ENCODE data around the gene MEI1.

Gene MEI1

GRCh38 chr22:41845380-41846267, 146.3 kb downstream of the MEI1 start:
- DNase-seq, result no peak

- no peak for DNase-seq
Observed at GRCh38 chr22:41846268-41846987, 147.1 kb downstream of the MEI1 start.

GRCh38 chr22:41847300-41847699, 148.0 kb downstream of the MEI1 start:
- DNase-seq, result no peak

GRCh38 chr22:41848468-41848867, 149.2 kb downstream of the MEI1 start:
- no peak for DNase-seq
